PFSK-1 (cell line): ENCODE results near the gene MCTP1.

Experiments
- FOXP2 ChIP-seq: optimal IDR thresholded peaks from 2 replicates; pipeline ENCODE3; 2011; ENCODE audit warnings: borderline replicate concordance, control low read depth, inconsistent platforms; ENCODE audit not compliant: insufficient read depth; ENCODE audit errors: extremely low read length, extremely low read depth
- POLR2AphosphoS5 ChIP-seq: IDR thresholded peaks from 2 replicates; pipeline ENCODE4 v1.6.1; 2012; ENCODE audit warnings: low read depth, mild to moderate bottlenecking, control low read depth, low read length, moderate library complexity
- REST ChIP-seq, 2 experiments: IDR thresholded peaks; 2 replicates each; pipeline versions ENCODE4 v1.6.1 to v1.8.0; 2011 to 2012; ENCODE audit warnings: low read depth in 2 of 2, low read length in 2 of 2, control low read depth in 1 of 2, inconsistent platforms in 1 of 2, mild to moderate bottlenecking in 1 of 2, moderate library complexity in 1 of 2; ENCODE audit not compliant: insufficient read depth in 1 of 2
- SIN3A ChIP-seq: IDR thresholded peaks from 2 replicates; pipeline ENCODE4 v1.6.1; 2012; ENCODE audit warnings: mild to moderate bottlenecking, low read length, moderate library complexity, borderline replicate concordance; ENCODE audit not compliant: insufficient read depth
- TAF1 ChIP-seq: IDR thresholded peaks from 2 replicates; pipeline ENCODE4 v1.6.1; 2012; ENCODE audit warnings: low read length, control low read depth, borderline replicate concordance; ENCODE audit not compliant: insufficient read depth

Gene MCTP1

GRCh38 chr5:95102080-95102479 lies 182.8 kb downstream of the MCTP1 start:
- no peak for TF ChIP-seq REST (IDR thresholded peaks at IDR 0.05; ENCODE audit: insufficient read depth in 1 of 2, low read depth in 2 of 2, low read length in 2 of 2)
- no peak for TF ChIP-seq TAF1
- TF ChIP-seq FOXP2 = no peak
- TF ChIP-seq POLR2AphosphoS5 = no peak

GRCh38 chr5:95100551-95100950 lies 184.3 kb downstream of the MCTP1 start:
- TF ChIP-seq TAF1 (no peak), REST (IDR thresholded peaks at IDR 0.05; ENCODE audit: insufficient read depth in 1 of 2, low read depth in 2 of 2, low read length in 2 of 2) (no peak), FOXP2 (no peak), SIN3A (no peak), POLR2AphosphoS5 (no peak)

- no peak for TF ChIP-seq TAF1
- TF ChIP-seq REST (IDR thresholded peaks at IDR 0.05; ENCODE audit: insufficient read depth in 1 of 2, low read depth in 2 of 2, low read length in 2 of 2) = no peak
These were observed 186.9 kb downstream of the MCTP1 start for GRCh38 chr5:95098012-95098411.

GRCh38 chr5:95093211-95093610 lies 191.7 kb downstream of the MCTP1 start:
- TF ChIP-seq FOXP2 (no peak), TAF1 (no peak), SIN3A (no peak), POLR2AphosphoS5 (no peak), REST (IDR thresholded peaks at IDR 0.05; ENCODE audit: insufficient read depth in 1 of 2, low read depth in 2 of 2, low read length in 2 of 2) (no peak)

- no peak for TF ChIP-seq TAF1
- TF ChIP-seq POLR2AphosphoS5 = no peak
- TF ChIP-seq FOXP2 = no peak
- no peak for TF ChIP-seq REST (IDR thresholded peaks at IDR 0.05; ENCODE audit: insufficient read depth in 1 of 2, low read depth in 2 of 2, low read length in 2 of 2)
- TF ChIP-seq SIN3A = no peak
These were observed 194.1 kb downstream of the MCTP1 start for GRCh38 chr5:95090774-95091173.
